ENCODE data around the gene ZMYND8. TPM values are rescaled to one million over a fixed set of nuclear protein-coding genes. Genes with fewer than 3 reads are reported as not detected.

Gene ZMYND8
- total and polyA plus RNA-seq, 2 of the 4 experiments (the other 2 are of a cell fraction), result 24.0 to 28.2 TPM

DNA sequence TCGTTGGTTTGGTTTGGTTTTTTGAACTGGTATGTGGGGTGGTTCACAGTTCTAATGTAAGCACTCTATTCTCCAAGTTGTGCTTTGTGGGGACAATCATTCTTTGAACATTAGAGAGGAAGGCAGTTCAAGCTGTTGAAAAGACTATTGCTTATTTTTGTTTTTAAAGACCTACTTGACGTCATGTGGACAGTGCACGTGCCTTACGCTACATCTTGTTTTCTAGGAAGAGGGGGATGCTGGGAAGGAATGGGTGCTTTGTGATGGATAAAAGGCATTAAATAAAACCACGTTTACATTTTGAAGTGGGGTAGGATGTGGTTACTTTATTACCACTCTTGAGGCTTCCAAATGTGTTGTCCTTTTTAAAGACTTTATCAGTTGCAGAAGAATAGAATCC is 168.0 kb downstream of the ZMYND8 start:
- BruUV-seq (replicated peaks), result no TSS peak
- DNase-seq (no peak), ATAC-seq (ENCODE audit: low read depth) (no peak)
- dilution Hi-C loops (cut with HindIII; ENCODE audit: low sequenced_read_pairs, unreplicated experiment), result no loop called here
- Histone ChIP-seq H3K27me3 (ENCODE audit: control insufficient read depth, insufficient read depth, low read length) (no peaks in the 10 kb centered on the region), H2AK5ac (ENCODE audit: low read depth, low read length) (no peak overlapping the region), H4K91ac (ENCODE audit: insufficient read depth, low read depth, low read length) (no peak overlapping the region), H4K20me1 (ENCODE audit: insufficient read depth, low read length) (no peaks in the 10 kb centered on the region), H3K36me3 (ENCODE audit: control insufficient read depth, insufficient read depth, low read length) (peaks cover 2% of the 10 kb centered on the region; the same call in 1 of the 2 replicates), H2BK20ac (ENCODE audit: low read depth, low read length) (no peak overlapping the region), H3K9me1 (ENCODE audit: insufficient read depth, low read length) (no peaks in the 10 kb centered on the region), H3K9ac (ENCODE audit: low read depth, low read length) (no peak overlapping the region), H3K4me1 (ENCODE audit: control insufficient read depth, insufficient read depth, low read length) (no peaks in the 10 kb centered on the region), H3K9me3 (ENCODE audit: control insufficient read depth, insufficient read depth, low read length) (no peaks in the 10 kb centered on the region), H2BK5ac (ENCODE audit: low read depth, low read length, poor library complexity, severe bottlenecking) (no peak overlapping the region), H4K8ac (ENCODE audit: low read depth in 2 of 2, low read length in 2 of 2) (no peak overlapping the region), H3K56ac (ENCODE audit: extremely low read depth, insufficient read depth, low read length) (no peak overlapping the region), H2AFZ (replicated peaks; ENCODE audit: low read length, poor library complexity) (no peak overlapping the region), H3K4me2 (ENCODE audit: low read depth, low read length) (no peak overlapping the region), H2AK9ac (replicated peaks; ENCODE audit: low read depth, low read length, poor library complexity) (no peak overlapping the region), H3K23ac (ENCODE audit: low read depth, low read length) (no peak overlapping the region), H3K4ac (ENCODE audit: low read depth, low read length) (no peak overlapping the region), H2BK15ac (ENCODE audit: low read depth, low read length) (no peak overlapping the region), H3K79me1 (ENCODE audit: low read depth in 1 of 2, low read length in 2 of 2) (no peaks in the 10 kb centered on the region), H2BK120ac (ENCODE audit: low read depth, low read length) (no peak overlapping the region), H3K27ac (ENCODE audit: insufficient read depth, low read length) (no peak overlapping the region), H3K4me3 (ENCODE audit: insufficient read depth, low read depth, low read length) (no peak overlapping the region), H3K14ac (replicated peaks; ENCODE audit: low read depth, low read length) (no peak overlapping the region), H3K18ac (ENCODE audit: low read depth, low read length) (no peak overlapping the region), H4K5ac (ENCODE audit: low read depth, low read length) (no peak overlapping the region)
- TF ChIP-seq SMC3 (IDR thresholded peaks at IDR 0.05; ENCODE audit: low read depth, low read length) (no peak), ELK1 (IDR thresholded peaks at IDR 0.05; ENCODE audit: borderline replicate concordance, low read depth, low read length) (no peak), FOS (IDR thresholded peaks at IDR 0.05; ENCODE audit: low read depth, low read length) (no peak), RAD21 (IDR thresholded peaks at IDR 0.05; ENCODE audit: low read length) (no peak), NFE2L2 (IDR thresholded peaks at IDR 0.05; ENCODE audit: low read depth, low read length) (no peak), BHLHE40 (IDR thresholded peaks at IDR 0.05; ENCODE audit: low read depth, low read length) (no peak), CEBPB (IDR thresholded peaks at IDR 0.05; ENCODE audit: low read depth, low read length) (no peak), CHD1 (IDR thresholded peaks at IDR 0.05; ENCODE audit: low read depth, low read length) (no peak), RCOR1 (IDR thresholded peaks at IDR 0.05; ENCODE audit: insufficient replicate concordance, low read length) (no peak), POLR2A (IDR thresholded peaks at IDR 0.05; ENCODE audit: low read depth, low read length) (no peak)
- TF ChIP-seq, protein P1, sequence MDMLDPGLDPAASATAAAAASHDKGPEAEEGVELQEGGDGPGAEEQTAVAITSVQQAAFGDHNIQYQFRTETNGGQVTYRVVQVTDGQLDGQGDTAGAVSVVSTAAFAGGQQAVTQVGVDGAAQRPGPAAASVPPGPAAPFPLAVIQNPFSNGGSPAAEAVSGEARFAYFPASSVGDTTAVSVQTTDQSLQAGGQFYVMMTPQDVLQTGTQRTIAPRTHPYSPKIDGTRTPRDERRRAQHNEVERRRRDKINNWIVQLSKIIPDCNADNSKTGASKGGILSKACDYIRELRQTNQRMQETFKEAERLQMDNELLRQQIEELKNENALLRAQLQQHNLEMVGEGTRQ (IDR thresholded peaks at IDR 0.05; ENCODE audit: low read depth, low read length), result no peak
- ChIA-PET CTCF (no interaction called here), POLR2A (ENCODE audit: unreplicated experiment) (no interaction called here)
- intact Hi-C loops (cut with micrococcal nuclease), result no loop called here
- in situ Hi-C loops (cut with MboI; ENCODE audit: low sequenced_read_pairs), result no loop called here
- no CpG with 5 or more reads among the region's 5 CpGs for WGBS, 2 experiments (ENCODE audit: extremely low coverage in 2 of 2, insufficient read length in 1 of 2)

All from IMR-90 (cell line).